ENCODE data around the gene BMPR1B.

DNA sequence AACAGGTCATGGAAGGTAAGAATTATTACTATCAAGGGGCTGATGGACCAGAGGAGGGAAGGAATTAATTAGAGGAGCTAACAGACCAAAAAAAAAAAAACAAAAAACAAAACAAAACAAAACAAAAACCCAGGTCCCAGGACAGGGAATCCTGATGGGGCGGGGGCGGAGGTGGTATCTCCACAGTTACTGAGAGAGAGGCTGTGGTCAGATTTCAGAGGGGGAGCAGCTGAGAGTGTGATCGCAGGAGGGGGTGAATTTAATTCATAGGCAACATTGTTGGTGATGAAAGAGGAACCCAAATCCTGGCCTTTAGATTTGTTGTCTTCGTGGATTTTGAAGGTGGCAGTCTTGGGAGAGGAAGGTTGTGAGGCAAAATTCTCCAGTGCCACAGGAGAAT lies 401.6 kb downstream of the BMPR1B start:
- TF ChIP-seq, protein P1, sequence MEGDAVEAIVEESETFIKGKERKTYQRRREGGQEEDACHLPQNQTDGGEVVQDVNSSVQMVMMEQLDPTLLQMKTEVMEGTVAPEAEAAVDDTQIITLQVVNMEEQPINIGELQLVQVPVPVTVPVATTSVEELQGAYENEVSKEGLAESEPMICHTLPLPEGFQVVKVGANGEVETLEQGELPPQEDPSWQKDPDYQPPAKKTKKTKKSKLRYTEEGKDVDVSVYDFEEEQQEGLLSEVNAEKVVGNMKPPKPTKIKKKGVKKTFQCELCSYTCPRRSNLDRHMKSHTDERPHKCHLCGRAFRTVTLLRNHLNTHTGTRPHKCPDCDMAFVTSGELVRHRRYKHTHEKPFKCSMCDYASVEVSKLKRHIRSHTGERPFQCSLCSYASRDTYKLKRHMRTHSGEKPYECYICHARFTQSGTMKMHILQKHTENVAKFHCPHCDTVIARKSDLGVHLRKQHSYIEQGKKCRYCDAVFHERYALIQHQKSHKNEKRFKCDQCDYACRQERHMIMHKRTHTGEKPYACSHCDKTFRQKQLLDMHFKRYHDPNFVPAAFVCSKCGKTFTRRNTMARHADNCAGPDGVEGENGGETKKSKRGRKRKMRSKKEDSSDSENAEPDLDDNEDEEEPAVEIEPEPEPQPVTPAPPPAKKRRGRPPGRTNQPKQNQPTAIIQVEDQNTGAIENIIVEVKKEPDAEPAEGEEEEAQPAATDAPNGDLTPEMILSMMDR (IDR thresholded peaks at IDR 0.05), result no peak
- no peak for TF ChIP-seq EP300 (IDR thresholded peaks at IDR 0.05)
